ENCODE data around the gene PAK6.

The PAK6 gene

GRCh38 chr15:40267670-40268069 is 28.8 kb downstream of the PAK6 start:
- H3K27me3 ChIP-seq (replicated peaks; ENCODE audit: control insufficient read depth, insufficient read depth, low read length), result no peaks in the 10 kb centered on the region; the same call in 1 of the 2 replicates
- no peak for TF ChIP-seq CTCF (IDR thresholded peaks at IDR 0.05; ENCODE audit: insufficient read depth, low read length, poor library complexity, severe bottlenecking)
- H3K36me3 ChIP-seq (ENCODE audit: control insufficient read depth, insufficient read depth, low read length), result no peaks in the 10 kb centered on the region
- DNase-seq (ENCODE audit: extremely low read depth, insufficient read length), result no peak
- no peak overlapping the region for H3K4me3 ChIP-seq (replicated peaks; ENCODE audit: low read depth, low read length)

- no peak overlapping the region for H3K4me3 ChIP-seq (replicated peaks; ENCODE audit: low read depth, low read length)
- no peaks in the 10 kb centered on the region for H3K36me3 ChIP-seq (ENCODE audit: control insufficient read depth, insufficient read depth, low read length)
- no peaks in the 10 kb centered on the region; the same call in 1 of the 2 replicates for H3K27me3 ChIP-seq (replicated peaks; ENCODE audit: control insufficient read depth, insufficient read depth, low read length)
- no peak for DNase-seq (ENCODE audit: extremely low read depth, insufficient read length)
- TF ChIP-seq CTCF (IDR thresholded peaks at IDR 0.05; ENCODE audit: insufficient read depth, low read length, poor library complexity, severe bottlenecking), result no peak
Observed at GRCh38 chr15:40269604-40270003, 30.7 kb downstream of the PAK6 start.

GRCh38 chr15:40270246-40270995 is 31.6 kb downstream of the PAK6 start:
- no peak for DNase-seq (ENCODE audit: extremely low read depth, insufficient read length)
- Histone ChIP-seq H3K27me3 (replicated peaks; ENCODE audit: control insufficient read depth, insufficient read depth, low read length) (no peaks in the 10 kb centered on the region; the same call in 1 of the 2 replicates), H3K4me3 (replicated peaks; ENCODE audit: low read depth, low read length) (no peak overlapping the region), H3K36me3 (ENCODE audit: control insufficient read depth, insufficient read depth, low read length) (no peaks in the 10 kb centered on the region)
- TF ChIP-seq CTCF (IDR thresholded peaks at IDR 0.05; ENCODE audit: insufficient read depth, low read length, poor library complexity, severe bottlenecking), result no peak

GRCh38 chr15:40271685-40272484 is 33.0 kb downstream of the PAK6 start:
- no peak for TF ChIP-seq CTCF (IDR thresholded peaks at IDR 0.05; ENCODE audit: insufficient read depth, low read length, poor library complexity, severe bottlenecking)
- no peak overlapping the region for H3K4me3 ChIP-seq (replicated peaks; ENCODE audit: low read depth, low read length)
- no peaks in the 10 kb centered on the region for H3K27me3 ChIP-seq (replicated peaks; ENCODE audit: control insufficient read depth, insufficient read depth, low read length)
- no peaks in the 10 kb centered on the region for H3K36me3 ChIP-seq (ENCODE audit: control insufficient read depth, insufficient read depth, low read length)
- no peak for DNase-seq (ENCODE audit: extremely low read depth, insufficient read length)

GRCh38 chr15:40272485-40273056 is 33.7 kb downstream of the PAK6 start:
- no peaks in the 10 kb centered on the region for H3K27me3 ChIP-seq (replicated peaks; ENCODE audit: control insufficient read depth, insufficient read depth, low read length)
- H3K4me3 ChIP-seq (replicated peaks; ENCODE audit: low read depth, low read length), result no peak overlapping the region
- DNase-seq (ENCODE audit: extremely low read depth, insufficient read length), result no peak
- peak; percentile 36 for TF ChIP-seq CTCF (IDR thresholded peaks at IDR 0.05; ENCODE audit: insufficient read depth, low read length, poor library complexity, severe bottlenecking)
- H3K36me3 ChIP-seq (ENCODE audit: control insufficient read depth, insufficient read depth, low read length), result no peaks in the 10 kb centered on the region

All from GM06990 (cell line).